GM18907 (cell line): ENCODE results near the gene AGBL1.

ENCODE experiments used
- ATAC-seq: cut with Tn5 transposase; IDR thresholded peaks from one replicate; pipeline ENCODE4 v1.9.1; 2021; ENCODE audit warnings: mild to moderate bottlenecking, moderate library complexity; ENCODE audit not compliant: unreplicated experiment

The AGBL1 gene

GRCh38 chr15:86079508-86080266 is at the start of gene AGBL1:
AGBL1 (plus strand) TSS chr15:86079871.
- no peak for ATAC-seq

GRCh38 chr15:86034904-86035303 is 44.8 kb upstream of the AGBL1 start:
- no peak for ATAC-seq

- no peak for ATAC-seq
Observed at GRCh38 chr15:86036243-86036642, 43.4 kb upstream of the AGBL1 start.

- ATAC-seq: no peak
Observed at GRCh38 chr15:86038491-86038890, 41.2 kb upstream of the AGBL1 start.

GRCh38 chr15:86040356-86041033 is 39.2 kb upstream of the AGBL1 start:
- ATAC-seq: no peak

GRCh38 chr15:86041399-86041798 is 38.3 kb upstream of the AGBL1 start:
- no peak for ATAC-seq

- no peak for ATAC-seq
Observed at GRCh38 chr15:86042226-86042625, 37.4 kb upstream of the AGBL1 start.

GRCh38 chr15:86044981-86045380 is 34.7 kb upstream of the AGBL1 start:
- no peak for ATAC-seq

- ATAC-seq: no peak
Observed at GRCh38 chr15:86054338-86054737, 25.3 kb upstream of the AGBL1 start.

GRCh38 chr15:86055688-86056087 is 24.0 kb upstream of the AGBL1 start:
- no peak for ATAC-seq

GRCh38 chr15:86059851-86060250 is 19.8 kb upstream of the AGBL1 start:
- ATAC-seq: no peak

GRCh38 chr15:86060674-86061073 is 19.0 kb upstream of the AGBL1 start:
- ATAC-seq: no peak

- ATAC-seq: no peak
Observed at GRCh38 chr15:86061581-86061980, 18.1 kb upstream of the AGBL1 start.

GRCh38 chr15:86062646-86063243 is 16.9 kb upstream of the AGBL1 start:
- no peak for ATAC-seq

- ATAC-seq: no peak
Observed at GRCh38 chr15:86063356-86064095, 16.1 kb upstream of the AGBL1 start.

- ATAC-seq: no peak
Observed at GRCh38 chr15:86064326-86064725, 15.3 kb upstream of the AGBL1 start.

- no peak for ATAC-seq
Observed at GRCh38 chr15:86066174-86066834, 13.4 kb upstream of the AGBL1 start.

GRCh38 chr15:86073281-86073680 is 6.4 kb upstream of the AGBL1 start:
- no peak for ATAC-seq

- no peak for ATAC-seq
Observed at GRCh38 chr15:86076468-86076867, 3.2 kb upstream of the AGBL1 start.

GRCh38 chr15:86077070-86077469 is 2.6 kb upstream of the AGBL1 start:
- ATAC-seq: no peak

- no peak for ATAC-seq
Observed at GRCh38 chr15:86080302-86080701, 631 bp downstream of the AGBL1 start.
